GM23338 (cell line): ENCODE measurements around the gene PPM1F. TPM values are rescaled to one million over a fixed set of nuclear protein-coding genes. Genes with fewer than 3 reads are reported as not detected.

ENCODE experiments used
- ATAC-seq: fragments of 200-7000 bp; cut with Tn5 transposase; 3 replicates; pipeline ENCODE4 v1.9.1; 2020
- DNase-seq: peaks from one replicate; pipeline ENCODE4 v3.0.0-alpha.2; 2015; ENCODE audit warnings: low spot score
- H2AFZ ChIP-seq: fragments of 200-600 bp; sonication (generic); 2 replicates; pipeline ENCODE4 v1.8.0; 2016; ENCODE audit warnings: antibody characterized with exemption, mild to moderate bottlenecking, moderate library complexity
- H3F3A ChIP-seq: fragments of 200-600 bp; sonication (generic); replicated peaks from 2 replicates; pipeline ENCODE4 v1.8.0; 2017; ENCODE audit warnings: antibody characterized with exemption, mixed run types, low read depth
- H3K27ac ChIP-seq: fragments of 200-600 bp; sonication (generic); 2 replicates; pipeline ENCODE4 v1.6.1; 2016; ENCODE audit warnings: low read depth
- H3K27me3 ChIP-seq: fragments of 200-600 bp; sonication (generic); 2 replicates; pipeline ENCODE4 v1.8.0; 2016; ENCODE audit warnings: mild to moderate bottlenecking, mixed run types, moderate library complexity; ENCODE audit not compliant: insufficient read depth
- H3K36me3 ChIP-seq: fragments of 200-600 bp; sonication (generic); 2 replicates; pipeline ENCODE4 v1.8.0; 2016; ENCODE audit warnings: mild to moderate bottlenecking; ENCODE audit not compliant: insufficient read depth
- H3K4me1 ChIP-seq: fragments of 200-600 bp; sonication (generic); 2 replicates; pipeline ENCODE4 v1.8.0; 2016; ENCODE audit warnings: mild to moderate bottlenecking, moderate library complexity; ENCODE audit not compliant: insufficient read depth
- H3K4me2 ChIP-seq: fragments of 200-600 bp; sonication (generic); 2 replicates; pipeline ENCODE4 v1.7.1; 2017; ENCODE audit warnings: mixed run types
- H3K4me3 ChIP-seq: fragments of 200-600 bp; sonication (generic); 2 replicates; pipeline ENCODE4 v1.6.1; 2016; ENCODE audit warnings: mixed run types
- H3K79me2 ChIP-seq: fragments of 200-600 bp; sonication (generic); replicated peaks from 2 replicates; pipeline ENCODE4 v1.8.0; 2017; ENCODE audit warnings: mild to moderate bottlenecking; ENCODE audit not compliant: insufficient read depth
- H3K9me2 ChIP-seq: fragments of 200-600 bp; sonication (generic); 2 replicates; pipeline ENCODE4 v1.8.0; 2017; ENCODE audit not compliant: insufficient read depth
- H4K20me1 ChIP-seq: fragments of 200-600 bp; sonication (generic); replicated peaks from 2 replicates; pipeline ENCODE4 v1.8.0; 2017; ENCODE audit warnings: mild to moderate bottlenecking; ENCODE audit not compliant: insufficient read depth
- H3K27ac Mint-ChIP-seq: 2 replicates; pipeline ENCODE4 v1.8.0; 2020; ENCODE audit warnings: inconsistent platforms, mild to moderate bottlenecking, moderate library complexity, mixed read lengths
- H3K27me3 Mint-ChIP-seq: 3 replicates; pipeline ENCODE4 v1.8.0; 2022; ENCODE audit warnings: low read depth, mild to moderate bottlenecking, moderate library complexity, mixed read lengths, inconsistent platforms; ENCODE audit not compliant: insufficient read depth, poor library complexity
- H3K36me3 Mint-ChIP-seq: 3 replicates; pipeline ENCODE4 v1.8.0; 2021; ENCODE audit warnings: low read depth, mild to moderate bottlenecking, inconsistent platforms, moderate library complexity, mixed read lengths
- H3K4me1 Mint-ChIP-seq: 3 replicates; pipeline ENCODE4 v1.8.0; 2020; ENCODE audit warnings: mild to moderate bottlenecking, inconsistent platforms, mixed read lengths
- H3K4me3 Mint-ChIP-seq: 3 replicates; pipeline ENCODE4 v1.8.0; 2021; ENCODE audit warnings: moderate library complexity, mild to moderate bottlenecking, inconsistent platforms, mixed read lengths
- H3K9me3 Mint-ChIP-seq: 3 replicates; pipeline ENCODE4 v1.8.0; 2020; ENCODE audit warnings: moderate library complexity, mild to moderate bottlenecking, inconsistent platforms, mixed read lengths
- CREB1 ChIP-seq: fragments of 250-450 bp; sonication (Bioruptor Pico); IDR thresholded peaks from 2 replicates; pipeline ENCODE4 v1.5.0; 2020; ENCODE audit warnings: low read depth, mild to moderate bottlenecking, moderate library complexity
- EZH2 ChIP-seq: fragments of 200-600 bp; sonication (generic); IDR thresholded peaks from one replicate; pipeline ENCODE4 v1.8.0; 2017; ENCODE audit warnings: antibody characterized with exemption, mild to moderate bottlenecking, low read depth; ENCODE audit not compliant: unreplicated experiment
- EZH2phosphoT487 ChIP-seq: fragments of 200-600 bp; sonication (generic); IDR thresholded peaks from one replicate; pipeline ENCODE4 v1.8.1; 2018; ENCODE audit warnings: antibody characterized with exemption; ENCODE audit not compliant: unreplicated experiment
- JUNB ChIP-seq: IDR thresholded peaks from one replicate; pipeline ENCODE4 v1.6.1; 2016; ENCODE audit warnings: antibody characterized with exemption; ENCODE audit not compliant: unreplicated experiment
- POLR2AphosphoS5 ChIP-seq: IDR thresholded peaks from 2 replicates; pipeline ENCODE4 v1.6.1; 2016; ENCODE audit warnings: antibody characterized with exemption, low read depth
- STAT1 ChIP-seq: IDR thresholded peaks from one replicate; pipeline ENCODE4 v1.6.1; 2016; ENCODE audit warnings: antibody characterized with exemption; ENCODE audit not compliant: unreplicated experiment
- ZNF114 ChIP-seq: fragments of 250-450 bp; sonication (Bioruptor Pico); IDR thresholded peaks from 2 replicates; pipeline ENCODE4 v1.5.0; 2020; ENCODE audit warnings: mild to moderate bottlenecking, moderate library complexity
- ZNF331 ChIP-seq: fragments of 250-450 bp; sonication (Bioruptor Pico); IDR thresholded peaks from 2 replicates; pipeline ENCODE4 v1.5.0; 2020; ENCODE audit warnings: low read depth, mild to moderate bottlenecking, moderate library complexity
- polyA plus RNA-seq: library from polyadenylated mRNA; unstranded; fragments of >200 nt; fragmentation: Nextera tagmentation; extraction: Ambion mirVana; gene quantifications from 2 replicates; pipeline ENCODE4 v1.2.1, GENCODE V29; 2016
- total RNA-seq: library from RNA; depleted of rRNA; stranded (reverse); fragments of >200 nt; shearing (Covaris generic); gene quantifications from 2 replicates; pipeline ENCODE4 v1.2.3, GENCODE V29; 2014
- TF ChIP-seq, protein P1 (sequence below): IDR thresholded peaks from one replicate; pipeline ENCODE4 v1.6.1; 2018; ENCODE audit warnings: antibody characterized with exemption; ENCODE audit not compliant: unreplicated experiment
- TF ChIP-seq, protein P2 (sequence below): fragments of 250-450 bp; sonication (Bioruptor Pico); IDR thresholded peaks from 2 replicates; pipeline ENCODE4 v1.5.0; 2020; ENCODE audit warnings: mild to moderate bottlenecking, moderate library complexity

The PPM1F gene
- total and polyA plus RNA-seq, 2 experiments from 2014 or later, result 7.1 to 29.3 TPM

DNA sequence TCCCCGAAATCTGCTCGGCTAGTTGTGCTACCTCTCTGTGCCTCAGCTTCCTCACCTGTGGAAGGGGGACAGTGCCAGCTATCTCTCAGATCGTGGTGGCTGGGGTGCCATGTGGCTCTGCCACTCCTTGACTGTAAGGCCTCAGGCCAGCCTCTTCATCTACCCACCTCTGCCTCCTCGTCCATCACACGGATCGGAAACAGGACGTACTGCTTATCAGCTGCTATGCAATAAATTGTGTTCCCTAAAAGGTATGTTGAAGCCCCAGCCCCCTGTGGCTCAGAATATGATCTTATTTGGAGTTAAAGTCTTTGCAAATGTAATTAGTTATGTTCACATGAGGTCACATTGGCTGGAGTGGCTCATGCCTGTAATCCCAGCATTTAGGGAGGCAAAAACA, 7.8 kb downstream of the PPM1F start:
- DNase-seq (no peak), ATAC-seq (no peak)
- peaks cover 10% of the 10 kb centered on the region; the same call in 2 of the 3 replicates for H3K36me3 Mint-ChIP-seq
- Histone ChIP-seq H3K36me3 (no peaks in the 10 kb centered on the region), H3F3A (no peaks in the 10 kb centered on the region), H3K27me3 (no peaks in the 10 kb centered on the region), H3K4me1 (peaks cover 8% of the 10 kb centered on the region; the same call in 1 of the 2 replicates), H3K4me2 (no peak overlapping the region), H3K9me2 (no peaks in the 10 kb centered on the region), H3K79me2 (no peaks in the 10 kb centered on the region), H4K20me1 (peaks cover 3% of the 10 kb centered on the region; the same call in 1 of the 2 replicates), H3K4me3 (no peak overlapping the region), H3K27ac (no peak overlapping the region), H2AFZ (no peak overlapping the region)
- peaks cover 25% of the 10 kb centered on the region for H3K4me1 Mint-ChIP-seq
- H3K9me3 Mint-ChIP-seq, result no peaks in the 10 kb centered on the region
- H3K27ac Mint-ChIP-seq, result no peak overlapping the region
- H3K4me3 Mint-ChIP-seq, result no peak overlapping the region
- TF ChIP-seq ZNF114 (CRISPR knock-in tag) (no peak), JUNB (no peak), CREB1 (no peak), ZNF331 (CRISPR knock-in tag) (no peak), EZH2phosphoT487 (no peak)
- peaks cover 9% of the 10 kb centered on the region for H3K27me3 Mint-ChIP-seq

DNA sequence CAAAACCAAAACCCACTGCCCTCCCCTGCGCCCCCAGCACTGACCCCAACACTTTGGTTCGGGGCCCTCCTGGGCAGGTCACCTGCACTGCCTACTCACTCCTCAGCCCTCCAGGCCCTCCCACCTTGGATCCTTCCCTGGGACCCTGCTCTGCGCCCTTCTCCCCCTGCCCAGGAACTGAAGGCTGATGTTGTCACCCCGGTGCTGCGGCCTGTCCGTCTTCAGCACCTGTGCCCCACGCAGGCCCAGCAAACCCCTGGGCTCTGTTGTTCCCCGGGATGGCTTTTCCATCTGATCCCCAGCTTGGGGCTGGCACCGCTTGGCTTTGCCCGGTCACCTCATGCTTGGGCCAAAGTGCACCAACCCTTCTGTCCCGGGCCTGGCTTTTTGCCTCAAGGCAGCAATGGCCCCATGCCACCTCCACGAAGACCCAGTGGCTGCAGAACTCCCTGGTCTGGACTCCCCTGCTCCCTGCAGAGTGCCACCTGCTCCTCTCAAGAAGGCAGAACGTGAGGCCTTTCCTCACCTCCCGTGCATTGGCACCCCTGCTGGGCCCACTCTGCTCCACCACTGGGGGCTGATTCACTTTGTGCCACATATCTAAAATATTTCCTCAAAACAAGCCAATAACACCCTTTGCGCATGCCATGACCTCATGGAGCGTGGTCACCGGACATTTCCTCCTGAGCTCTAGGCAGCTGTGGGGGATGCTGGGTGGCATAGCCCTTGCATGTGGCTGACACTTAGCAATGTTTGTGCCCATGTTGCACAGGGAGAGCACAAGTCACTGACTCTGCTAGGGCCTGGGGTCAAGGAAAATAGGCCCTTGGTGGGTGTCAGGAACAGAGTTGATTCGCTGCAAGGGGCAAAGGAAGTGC, 8.8 kb downstream of the PPM1F start:
- Histone ChIP-seq H3K79me2 (no peaks in the 10 kb centered on the region), H3K4me2 (no peak overlapping the region), H3K9me2 (no peaks in the 10 kb centered on the region), H4K20me1 (peaks cover 3% of the 10 kb centered on the region; the same call in 1 of the 2 replicates), H3K4me3 (no peak overlapping the region), H3K27me3 (no peaks in the 10 kb centered on the region), H3K4me1 (peaks cover 8% of the 10 kb centered on the region; the same call in 1 of the 2 replicates), H3K27ac (no peak overlapping the region), H3F3A (no peaks in the 10 kb centered on the region), H3K36me3 (no peaks in the 10 kb centered on the region), H2AFZ (no peak overlapping the region)
- Mint-ChIP-seq H3K36me3 (peaks cover 10% of the 10 kb centered on the region; the same call in 2 of the 3 replicates), H3K27ac (no peak overlapping the region), H3K27me3 (peaks cover 12% of the 10 kb centered on the region), H3K4me3 (no peak overlapping the region), H3K9me3 (no peaks in the 10 kb centered on the region), H3K4me1 (peaks cover 30% of the 10 kb centered on the region)
- ATAC-seq (no peak), DNase-seq (no peak)
- TF ChIP-seq, protein P1, sequence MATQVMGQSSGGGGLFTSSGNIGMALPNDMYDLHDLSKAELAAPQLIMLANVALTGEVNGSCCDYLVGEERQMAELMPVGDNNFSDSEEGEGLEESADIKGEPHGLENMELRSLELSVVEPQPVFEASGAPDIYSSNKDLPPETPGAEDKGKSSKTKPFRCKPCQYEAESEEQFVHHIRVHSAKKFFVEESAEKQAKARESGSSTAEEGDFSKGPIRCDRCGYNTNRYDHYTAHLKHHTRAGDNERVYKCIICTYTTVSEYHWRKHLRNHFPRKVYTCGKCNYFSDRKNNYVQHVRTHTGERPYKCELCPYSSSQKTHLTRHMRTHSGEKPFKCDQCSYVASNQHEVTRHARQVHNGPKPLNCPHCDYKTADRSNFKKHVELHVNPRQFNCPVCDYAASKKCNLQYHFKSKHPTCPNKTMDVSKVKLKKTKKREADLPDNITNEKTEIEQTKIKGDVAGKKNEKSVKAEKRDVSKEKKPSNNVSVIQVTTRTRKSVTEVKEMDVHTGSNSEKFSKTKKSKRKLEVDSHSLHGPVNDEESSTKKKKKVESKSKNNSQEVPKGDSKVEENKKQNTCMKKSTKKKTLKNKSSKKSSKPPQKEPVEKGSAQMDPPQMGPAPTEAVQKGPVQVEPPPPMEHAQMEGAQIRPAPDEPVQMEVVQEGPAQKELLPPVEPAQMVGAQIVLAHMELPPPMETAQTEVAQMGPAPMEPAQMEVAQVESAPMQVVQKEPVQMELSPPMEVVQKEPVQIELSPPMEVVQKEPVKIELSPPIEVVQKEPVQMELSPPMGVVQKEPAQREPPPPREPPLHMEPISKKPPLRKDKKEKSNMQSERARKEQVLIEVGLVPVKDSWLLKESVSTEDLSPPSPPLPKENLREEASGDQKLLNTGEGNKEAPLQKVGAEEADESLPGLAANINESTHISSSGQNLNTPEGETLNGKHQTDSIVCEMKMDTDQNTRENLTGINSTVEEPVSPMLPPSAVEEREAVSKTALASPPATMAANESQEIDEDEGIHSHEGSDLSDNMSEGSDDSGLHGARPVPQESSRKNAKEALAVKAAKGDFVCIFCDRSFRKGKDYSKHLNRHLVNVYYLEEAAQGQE, result no peak
- TF ChIP-seq ZNF331 (CRISPR knock-in tag) (no peak), CREB1 (no peak), EZH2 (no peak), STAT1 (no peak), POLR2AphosphoS5 (no peak)
- TF ChIP-seq, protein P2, sequence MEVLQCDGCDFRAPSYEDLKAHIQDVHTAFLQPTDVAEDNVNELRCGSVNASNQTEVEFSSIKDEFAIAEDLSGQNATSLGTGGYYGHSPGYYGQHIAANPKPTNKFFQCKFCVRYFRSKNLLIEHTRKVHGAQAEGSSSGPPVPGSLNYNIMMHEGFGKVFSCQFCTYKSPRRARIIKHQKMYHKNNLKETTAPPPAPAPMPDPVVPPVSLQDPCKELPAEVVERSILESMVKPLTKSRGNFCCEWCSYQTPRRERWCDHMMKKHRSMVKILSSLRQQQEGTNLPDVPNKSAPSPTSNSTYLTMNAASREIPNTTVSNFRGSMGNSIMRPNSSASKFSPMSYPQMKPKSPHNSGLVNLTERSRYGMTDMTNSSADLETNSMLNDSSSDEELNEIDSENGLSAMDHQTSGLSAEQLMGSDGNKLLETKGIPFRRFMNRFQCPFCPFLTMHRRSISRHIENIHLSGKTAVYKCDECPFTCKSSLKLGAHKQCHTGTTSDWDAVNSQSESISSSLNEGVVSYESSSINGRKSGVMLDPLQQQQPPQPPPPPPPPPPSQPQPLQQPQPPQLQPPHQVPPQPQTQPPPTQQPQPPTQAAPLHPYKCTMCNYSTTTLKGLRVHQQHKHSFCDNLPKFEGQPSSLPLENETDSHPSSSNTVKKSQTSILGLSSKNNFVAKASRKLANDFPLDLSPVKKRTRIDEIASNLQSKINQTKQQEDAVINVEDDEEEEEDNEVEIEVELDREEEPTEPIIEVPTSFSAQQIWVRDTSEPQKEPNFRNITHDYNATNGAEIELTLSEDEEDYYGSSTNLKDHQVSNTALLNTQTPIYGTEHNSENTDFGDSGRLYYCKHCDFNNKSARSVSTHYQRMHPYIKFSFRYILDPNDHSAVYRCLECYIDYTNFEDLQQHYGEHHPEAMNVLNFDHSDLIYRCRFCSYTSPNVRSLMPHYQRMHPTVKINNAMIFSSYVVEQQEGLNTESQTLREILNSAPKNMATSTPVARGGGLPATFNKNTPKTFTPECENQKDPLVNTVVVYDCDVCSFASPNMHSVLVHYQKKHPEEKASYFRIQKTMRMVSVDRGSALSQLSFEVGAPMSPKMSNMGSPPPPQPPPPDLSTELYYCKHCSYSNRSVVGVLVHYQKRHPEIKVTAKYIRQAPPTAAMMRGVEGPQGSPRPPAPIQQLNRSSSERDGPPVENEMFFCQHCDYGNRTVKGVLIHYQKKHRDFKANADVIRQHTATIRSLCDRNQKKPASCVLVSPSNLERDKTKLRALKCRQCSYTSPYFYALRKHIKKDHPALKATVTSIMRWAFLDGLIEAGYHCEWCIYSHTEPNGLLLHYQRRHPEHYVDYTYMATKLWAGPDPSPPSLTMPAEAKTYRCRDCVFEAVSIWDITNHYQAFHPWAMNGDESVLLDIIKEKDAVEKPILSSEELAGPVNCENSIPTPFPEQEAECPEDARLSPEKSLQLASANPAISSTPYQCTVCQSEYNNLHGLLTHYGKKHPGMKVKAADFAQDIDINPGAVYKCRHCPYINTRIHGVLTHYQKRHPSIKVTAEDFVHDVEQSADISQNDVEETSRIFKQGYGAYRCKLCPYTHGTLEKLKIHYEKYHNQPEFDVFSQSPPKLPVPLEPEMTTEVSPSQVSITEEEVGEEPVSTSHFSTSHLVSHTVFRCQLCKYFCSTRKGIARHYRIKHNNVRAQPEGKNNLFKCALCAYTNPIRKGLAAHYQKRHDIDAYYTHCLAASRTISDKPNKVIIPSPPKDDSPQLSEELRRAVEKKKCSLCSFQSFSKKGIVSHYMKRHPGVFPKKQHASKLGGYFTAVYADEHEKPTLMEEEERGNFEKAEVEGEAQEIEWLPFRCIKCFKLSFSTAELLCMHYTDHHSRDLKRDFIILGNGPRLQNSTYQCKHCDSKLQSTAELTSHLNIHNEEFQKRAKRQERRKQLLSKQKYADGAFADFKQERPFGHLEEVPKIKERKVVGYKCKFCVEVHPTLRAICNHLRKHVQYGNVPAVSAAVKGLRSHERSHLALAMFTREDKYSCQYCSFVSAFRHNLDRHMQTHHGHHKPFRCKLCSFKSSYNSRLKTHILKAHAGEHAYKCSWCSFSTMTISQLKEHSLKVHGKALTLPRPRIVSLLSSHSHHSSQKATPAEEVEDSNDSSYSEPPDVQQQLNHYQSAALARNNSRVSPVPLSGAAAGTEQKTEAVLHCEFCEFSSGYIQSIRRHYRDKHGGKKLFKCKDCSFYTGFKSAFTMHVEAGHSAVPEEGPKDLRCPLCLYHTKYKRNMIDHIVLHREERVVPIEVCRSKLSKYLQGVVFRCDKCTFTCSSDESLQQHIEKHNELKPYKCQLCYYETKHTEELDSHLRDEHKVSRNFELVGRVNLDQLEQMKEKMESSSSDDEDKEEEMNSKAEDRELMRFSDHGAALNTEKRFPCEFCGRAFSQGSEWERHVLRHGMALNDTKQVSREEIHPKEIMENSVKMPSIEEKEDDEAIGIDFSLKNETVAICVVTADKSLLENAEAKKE (CRISPR knock-in tag), result no peak
